Glomerular visceral epithelial cell (primary cell): ENCODE data around the gene LNX2.

ENCODE experiments used
- DNase-seq: peaks from one replicate; pipeline ENCODE4 v3.0.0-alpha.2; 2016; ENCODE audit errors: extremely low spot score

LNX2 gene

DNA sequence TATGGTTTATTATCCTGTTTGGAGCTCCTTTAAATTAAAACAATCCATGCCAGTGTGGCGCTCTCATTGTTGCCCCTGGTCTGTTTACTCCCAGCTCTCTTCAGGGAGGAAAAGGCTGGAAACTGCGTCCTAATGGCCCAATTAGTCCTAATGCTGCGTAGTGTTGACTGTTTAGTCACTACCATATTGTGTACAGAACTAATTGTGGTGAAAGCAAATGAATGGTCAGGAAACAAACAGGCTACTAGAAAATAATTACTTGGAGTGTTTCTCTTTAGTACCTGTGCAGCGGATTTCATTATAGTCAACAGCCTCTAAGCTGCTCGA lies 115.5 kb downstream of the LNX2 start:
- no peak for DNase-seq

DNA sequence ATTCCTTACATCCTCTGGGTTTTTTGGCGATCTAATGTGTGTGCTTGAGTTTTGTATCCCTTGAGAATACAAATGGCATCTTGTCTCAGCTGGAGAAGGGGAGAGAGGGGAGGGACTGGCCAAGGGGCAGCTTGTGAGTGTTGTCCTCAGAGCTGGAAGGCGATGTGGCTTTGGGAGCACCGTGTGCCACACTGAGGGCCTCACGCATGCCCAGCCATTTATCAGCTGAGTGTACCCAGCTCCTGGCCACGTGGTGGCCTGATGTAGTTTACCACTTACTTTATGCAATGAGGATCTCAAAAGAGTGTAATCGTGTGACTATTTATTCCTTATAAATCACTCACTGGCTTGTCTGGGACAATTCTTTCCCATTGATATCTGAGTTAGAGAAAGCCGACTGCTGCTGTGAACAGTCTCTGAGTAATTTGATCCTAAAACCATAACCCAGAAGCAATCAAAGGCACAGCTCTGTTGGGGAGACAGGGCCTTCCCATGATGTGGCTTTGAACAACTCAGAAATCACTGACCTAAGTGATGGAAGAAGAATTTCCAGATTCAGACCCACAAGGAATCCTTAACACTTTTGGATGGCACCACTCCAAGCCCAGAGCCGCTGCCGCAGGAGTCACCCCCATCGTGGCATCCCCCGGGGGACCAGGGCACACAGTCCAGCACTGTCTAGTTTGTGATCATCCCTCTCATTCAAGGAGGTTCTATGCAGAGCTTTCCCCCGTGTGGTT lies 116.0 kb downstream of the LNX2 start:
- DNase-seq: no peak

- DNase-seq: no peak
These were observed 119.4 kb downstream of the LNX2 start for GRCh38 chr13:27500806-27501534.

DNA sequence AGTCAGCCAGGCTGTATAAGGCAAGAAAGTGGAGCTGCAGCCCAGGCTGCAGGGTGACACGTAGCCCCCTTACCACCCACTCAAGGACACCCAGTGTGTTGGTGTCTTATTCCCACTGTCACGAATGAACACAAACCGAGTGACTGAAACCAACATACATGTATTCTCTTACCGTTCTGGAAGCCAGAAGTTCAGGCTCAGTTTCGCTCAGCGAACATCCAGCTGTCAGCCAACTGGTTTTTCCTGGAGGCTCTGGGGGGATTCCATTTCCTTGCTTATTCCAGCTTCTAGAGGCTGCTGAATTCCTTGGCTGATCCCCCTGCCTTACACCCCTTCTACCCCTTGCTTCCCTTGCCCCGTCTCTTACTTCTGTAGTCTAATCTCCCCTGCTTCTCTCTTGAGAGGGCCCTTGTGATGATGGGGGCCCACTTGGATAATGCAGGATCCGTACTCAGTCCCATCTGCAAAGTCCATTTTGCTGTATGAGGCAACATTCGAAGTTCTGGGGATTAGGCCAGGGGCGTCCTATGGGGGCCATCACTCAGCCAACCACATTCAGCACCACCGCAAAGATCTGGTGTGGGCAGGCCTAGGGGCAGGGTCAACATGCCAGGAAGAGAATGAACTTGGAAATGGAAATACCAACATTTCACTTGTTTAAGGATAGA lies 122.6 kb downstream of the LNX2 start:
- no peak for DNase-seq

DNA sequence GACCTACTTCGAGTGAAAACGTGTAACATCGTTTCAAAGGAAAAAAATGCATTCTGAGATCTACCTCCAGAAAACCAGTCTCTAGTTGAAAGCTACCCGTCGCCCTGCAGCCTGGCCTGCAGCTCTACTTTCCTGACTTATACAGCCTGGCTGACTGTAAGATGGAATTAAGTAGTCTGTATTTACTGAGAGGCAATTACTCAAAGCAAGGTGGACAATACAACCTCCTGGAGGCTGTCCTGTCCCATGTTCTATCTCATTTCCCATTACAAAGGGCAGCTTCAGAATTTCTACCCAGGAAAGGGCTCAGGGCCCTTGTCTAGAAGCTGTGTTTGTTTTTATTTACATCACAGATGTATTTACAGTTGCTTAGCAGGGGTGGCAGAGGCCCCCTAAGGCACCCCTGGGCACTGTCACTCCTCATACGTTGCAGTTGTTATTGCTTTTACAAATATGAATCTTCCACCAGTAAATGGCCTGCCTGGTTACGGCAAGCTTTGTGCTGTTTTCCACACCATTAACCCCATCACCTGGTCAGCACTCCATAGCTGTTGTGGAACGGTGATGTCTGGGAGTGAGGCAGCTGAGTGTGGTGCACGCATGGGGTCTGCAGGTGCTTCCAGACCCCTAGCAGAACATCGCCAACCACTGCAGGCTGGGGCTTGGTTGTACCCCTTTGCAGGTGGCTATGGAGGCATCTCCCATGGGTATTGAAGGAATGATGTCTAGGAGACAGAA lies 123.6 kb downstream of the LNX2 start:
- no peak for DNase-seq

DNA sequence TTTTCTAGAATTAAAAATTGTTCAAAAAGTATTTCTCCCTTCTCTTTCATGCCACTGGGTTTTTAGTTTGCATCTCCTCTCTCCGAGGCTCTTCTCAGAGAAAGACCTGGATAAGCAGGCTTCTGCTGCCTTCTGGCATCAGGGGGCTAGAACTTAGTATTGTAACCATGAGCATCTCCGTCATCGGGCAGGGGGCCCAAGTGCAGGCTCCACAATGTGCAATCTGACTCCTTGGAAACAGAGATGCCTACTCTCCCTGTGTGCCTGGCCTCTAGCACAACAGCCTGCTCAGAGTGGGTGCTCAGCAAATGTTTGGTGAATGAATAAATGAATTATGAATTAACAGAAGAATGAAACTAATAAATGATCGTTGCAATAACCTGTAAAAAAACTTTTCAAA lies 124.3 kb downstream of the LNX2 start:
- DNase-seq: no peak
